ENCODE data around the gene DQX1.

Gene DQX1

DNA sequence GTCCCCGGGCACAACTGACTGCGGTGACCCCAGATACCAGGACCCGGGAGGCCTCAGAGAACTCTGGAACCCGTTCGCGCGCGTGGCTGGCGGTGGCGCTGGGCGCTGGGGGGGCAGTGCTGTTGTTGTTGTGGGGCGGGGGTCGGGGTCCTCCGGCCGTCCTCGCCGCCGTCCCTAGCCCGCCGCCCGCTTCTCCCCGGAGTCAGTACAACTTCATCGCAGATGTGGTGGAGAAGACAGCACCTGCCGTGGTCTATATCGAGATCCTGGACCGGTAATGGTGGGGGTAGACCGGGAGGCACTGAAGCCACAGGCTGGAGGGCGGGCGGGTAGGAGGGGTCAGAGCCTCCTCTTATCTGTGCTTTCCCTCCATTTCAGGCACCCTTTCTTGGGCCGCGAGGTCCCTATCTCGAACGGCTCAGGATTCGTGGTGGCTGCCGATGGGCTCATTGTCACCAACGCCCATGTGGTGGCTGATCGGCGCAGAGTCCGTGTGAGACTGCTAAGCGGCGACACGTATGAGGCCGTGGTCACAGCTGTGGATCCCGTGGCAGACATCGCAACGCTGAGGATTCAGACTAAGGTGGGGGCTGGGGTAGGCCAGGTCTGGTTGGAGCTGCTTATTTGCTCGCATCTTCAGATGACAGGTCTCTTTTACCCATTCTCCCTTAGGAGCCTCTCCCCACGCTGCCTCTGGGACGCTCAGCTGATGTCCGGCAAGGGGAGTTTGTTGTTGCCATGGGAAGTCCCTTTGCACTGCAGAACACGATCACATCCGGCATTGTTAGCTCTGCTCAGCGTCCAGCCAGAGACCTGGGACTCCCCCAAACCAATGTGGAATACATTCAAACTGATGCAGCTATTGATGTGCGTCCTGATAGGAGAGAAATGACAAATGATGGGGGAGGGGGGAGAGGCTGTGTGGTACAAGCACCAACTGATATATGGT, 4.5 kb upstream of the DQX1 start:
- no peak for DNase-seq

DNA sequence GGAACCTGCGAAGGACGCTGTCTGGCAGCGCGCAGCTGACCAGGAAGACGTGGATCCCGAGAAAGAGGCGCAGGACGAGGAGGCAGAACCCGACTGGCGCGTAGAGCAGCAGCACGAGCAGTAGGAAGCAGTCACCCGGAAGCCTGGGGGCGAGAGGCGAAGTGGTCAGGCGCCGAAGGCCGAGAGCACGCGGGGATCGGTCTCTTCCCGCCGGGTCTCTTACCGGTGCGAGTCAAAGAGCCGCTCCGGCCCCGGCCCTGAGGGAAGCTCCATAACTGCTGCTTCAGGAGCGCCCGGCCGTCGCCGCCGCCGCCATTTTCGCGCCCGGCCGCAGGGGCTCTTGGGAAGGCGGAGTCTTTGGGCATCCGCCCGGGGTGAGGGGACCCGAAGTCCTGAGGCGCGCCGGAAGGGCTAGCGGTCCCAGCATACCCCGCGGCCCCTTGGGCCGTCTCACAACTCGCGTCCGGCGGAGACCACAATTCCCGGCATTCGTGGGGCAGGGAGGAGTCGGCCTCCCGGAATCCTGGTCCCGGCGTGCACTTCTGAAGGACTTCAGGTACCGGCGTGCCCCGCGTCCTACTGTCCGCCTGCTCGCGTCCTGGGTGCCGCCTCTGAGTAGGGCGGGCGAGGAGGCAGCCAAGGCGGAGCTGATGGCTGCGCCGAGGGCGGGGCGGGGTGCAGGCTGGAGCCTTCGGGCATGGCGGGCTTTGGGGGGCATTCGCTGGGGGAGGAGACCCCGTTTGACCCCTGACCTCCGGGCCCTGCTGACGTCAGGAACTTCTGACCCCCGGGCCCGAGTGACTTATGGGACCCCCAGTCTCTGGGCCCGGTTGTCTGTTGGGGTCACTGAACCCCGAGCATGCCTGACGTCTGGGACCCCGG, 3.6 kb upstream of the DQX1 start, which contains the start of the genes AUP1 and HTRA2:
Gene AUP1 (minus strand): TSS at position 350 of the 882 bp plus-strand sequence. CDS start 77 bp downstream, at position 273.
Gene HTRA2 (plus strand): TSS at position 577 of the 882 bp plus-strand sequence. CDS start 74 bp downstream, at position 651.
- peak; percentile 94 for DNase-seq

DNA sequence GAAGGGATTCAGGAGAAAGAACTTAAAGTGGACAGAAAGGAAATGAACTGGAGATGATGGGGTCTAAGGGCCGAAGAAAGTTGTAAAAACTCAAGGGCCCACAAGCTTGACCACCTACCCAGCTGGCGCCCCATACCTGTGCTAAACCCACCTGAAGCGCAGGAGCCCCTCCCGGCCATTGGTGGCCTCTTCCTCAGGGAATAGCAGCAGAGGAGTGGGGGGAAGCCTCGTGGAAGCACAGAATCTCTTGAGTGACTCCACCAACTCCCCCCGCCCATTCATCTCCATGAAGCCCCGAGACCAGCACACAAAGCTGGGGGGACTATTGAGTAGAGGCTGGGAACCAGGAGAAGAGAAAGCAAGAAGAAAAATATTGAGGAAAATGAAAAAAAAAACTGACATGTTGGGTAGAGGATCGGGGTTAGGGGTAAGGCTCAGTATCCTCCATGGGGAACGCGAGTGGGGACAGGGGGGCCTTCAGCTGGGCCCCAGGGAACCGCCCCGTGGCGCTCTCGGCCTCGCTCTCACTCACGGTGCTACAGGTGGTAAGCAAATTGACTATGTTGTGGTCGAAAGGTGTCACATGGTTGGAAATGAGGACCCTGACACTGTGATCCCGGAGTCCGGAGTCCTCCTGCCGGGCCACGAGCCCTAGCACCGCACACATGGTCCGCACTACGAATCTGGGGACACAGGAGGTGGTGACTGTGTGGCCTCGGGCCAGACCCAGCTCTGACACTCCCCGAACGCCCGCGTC, 2.7 kb upstream of the DQX1 start:
- DNase-seq = no peak

DNA sequence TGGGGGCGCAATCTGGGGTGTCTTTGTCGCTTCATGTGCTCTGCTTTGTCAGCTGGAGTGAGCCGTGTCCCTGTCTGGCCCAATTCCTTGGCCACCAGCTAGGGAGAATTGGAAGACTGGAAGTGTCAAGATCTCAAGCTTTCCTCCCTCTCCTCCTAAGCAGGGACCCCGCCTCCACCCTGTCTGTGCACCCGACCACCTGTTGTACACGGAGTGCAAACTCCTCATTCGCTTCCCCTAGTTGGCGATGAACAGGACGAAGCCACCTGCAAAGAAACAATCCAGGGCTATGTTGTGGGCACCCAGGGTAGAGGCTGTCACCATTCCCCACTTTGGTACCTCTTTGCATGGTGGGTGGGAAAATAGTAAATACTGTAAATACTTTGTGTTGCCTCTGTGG, 1.7 kb upstream of the DQX1 start:
- no peak for DNase-seq

DNA sequence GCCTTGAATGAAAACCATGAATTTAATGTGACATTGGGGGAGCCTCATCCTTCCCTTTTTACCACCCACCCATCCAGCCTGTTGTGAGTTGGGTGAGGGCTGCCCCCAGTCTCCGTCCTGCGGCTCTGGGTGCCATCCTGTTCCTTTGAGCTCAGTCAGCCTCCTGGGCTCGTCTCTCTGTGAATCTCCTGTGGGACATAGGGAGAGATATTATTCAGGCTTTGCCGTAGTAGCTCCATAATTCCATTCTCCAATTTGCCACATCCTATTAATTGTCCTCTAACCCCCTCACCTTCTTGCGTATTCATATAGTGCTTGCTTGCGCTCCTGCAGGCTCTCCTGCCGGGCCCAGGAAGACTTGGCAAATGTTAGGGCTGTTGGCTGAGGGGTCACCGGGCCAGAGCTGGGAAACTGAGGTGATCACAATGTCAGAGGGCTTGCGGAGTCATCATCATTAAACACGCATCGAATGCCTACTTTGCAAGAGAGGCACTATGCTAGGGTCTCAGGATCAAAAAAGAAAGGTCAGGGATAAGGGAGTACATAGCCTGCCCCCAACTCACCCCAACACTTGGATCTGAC, 709 bp upstream of the DQX1 start:
- no peak for DNase-seq

DNA sequence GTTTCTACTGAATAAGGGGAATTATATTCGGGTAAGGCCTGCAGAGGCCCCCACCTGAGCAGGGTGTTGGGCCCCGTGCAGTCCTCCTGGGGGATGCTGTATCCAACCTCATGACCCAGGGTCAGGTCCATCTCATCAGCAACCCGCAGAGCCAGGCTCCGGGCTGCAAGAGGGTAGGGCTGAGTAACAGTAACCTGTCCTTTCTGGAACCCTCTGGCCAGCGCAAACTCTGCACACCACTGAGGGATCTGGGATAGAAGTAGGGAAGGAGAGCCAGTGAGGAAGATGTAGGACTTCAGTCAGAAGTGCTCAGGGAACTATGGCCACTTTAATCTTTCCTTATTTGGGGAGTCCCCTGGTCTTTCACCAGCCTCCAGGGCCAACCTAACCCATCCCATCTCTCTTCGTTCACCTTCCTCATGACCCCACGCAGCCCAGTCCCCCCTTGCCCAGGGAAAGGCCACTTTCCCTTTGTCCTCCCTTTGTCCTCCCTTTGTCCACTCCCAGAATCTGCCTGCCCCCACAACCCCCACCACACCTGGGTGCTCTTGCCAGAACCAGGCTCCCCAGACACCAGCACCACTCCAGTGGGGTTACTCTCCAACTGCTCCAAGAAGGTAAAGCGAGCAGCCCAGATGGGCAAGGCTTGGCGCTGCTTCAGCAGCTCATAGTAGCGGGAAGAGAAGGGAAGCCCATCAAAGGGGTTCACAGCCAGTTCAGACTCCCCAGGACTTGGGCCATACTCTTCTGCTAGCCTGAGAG, 895 bp downstream of the DQX1 start:
- DNase-seq = no peak

DNA sequence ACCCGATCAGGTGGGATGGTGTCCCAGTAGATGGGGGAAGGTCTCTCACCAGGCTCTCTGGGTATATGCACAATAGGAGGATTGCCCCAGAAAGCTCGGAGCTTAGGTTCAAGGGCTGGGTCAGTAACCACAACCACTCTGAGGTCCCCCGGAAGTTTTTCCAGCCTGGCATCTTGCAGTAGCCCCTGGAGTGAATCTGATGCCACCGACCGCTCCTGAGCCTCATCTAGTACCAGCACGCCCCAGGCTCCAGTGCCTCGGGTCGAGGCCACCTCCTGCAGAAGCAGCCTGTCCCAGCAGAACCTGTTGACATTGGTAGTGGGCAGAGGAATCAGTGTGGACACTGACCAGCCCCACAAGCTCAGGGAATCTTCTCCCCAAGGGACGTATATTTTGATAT, 2.0 kb downstream of the DQX1 start:
- no peak for DNase-seq

DNA sequence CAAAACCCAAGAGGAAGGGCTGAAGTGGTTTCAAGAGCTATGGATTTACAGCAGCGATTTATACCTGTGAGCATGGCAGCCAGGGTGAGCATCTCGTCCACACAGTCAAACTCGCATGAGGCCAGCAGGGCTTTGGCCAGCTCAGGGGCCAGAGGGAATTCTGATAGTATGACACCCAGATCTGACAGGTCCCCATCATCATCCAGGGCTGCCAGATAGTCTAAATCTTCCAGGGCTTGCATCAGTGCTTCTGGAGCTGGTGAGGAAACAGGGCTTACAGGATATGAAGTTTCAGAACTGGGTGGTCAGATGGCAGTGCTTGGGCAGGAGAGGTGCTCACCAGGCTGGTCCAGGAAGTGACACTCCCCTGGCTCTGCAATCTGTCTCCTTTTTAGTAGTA, 3.5 kb downstream of the DQX1 start:
- DNase-seq = no peak

DNA sequence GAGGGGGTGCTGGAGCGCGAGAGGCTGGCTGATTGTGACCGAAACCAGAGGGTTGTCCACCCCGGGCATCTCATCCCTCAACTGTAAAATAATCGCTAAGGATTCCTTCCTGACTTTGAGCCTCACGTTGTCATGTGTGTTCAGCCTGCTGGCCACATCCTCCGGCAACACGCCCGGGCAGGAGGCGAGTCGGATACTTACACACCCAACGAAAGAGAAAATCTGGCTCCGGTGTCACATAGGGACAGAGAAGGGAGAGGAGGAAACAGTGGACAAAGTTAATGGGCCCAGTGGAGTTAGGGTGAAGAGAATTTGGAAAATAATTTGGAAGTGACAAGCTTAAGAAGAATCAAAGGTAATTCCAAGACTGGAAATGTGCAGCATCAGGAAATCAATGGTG, 9.4 kb downstream of the DQX1 start:
- DNase-seq = no peak

DNA sequence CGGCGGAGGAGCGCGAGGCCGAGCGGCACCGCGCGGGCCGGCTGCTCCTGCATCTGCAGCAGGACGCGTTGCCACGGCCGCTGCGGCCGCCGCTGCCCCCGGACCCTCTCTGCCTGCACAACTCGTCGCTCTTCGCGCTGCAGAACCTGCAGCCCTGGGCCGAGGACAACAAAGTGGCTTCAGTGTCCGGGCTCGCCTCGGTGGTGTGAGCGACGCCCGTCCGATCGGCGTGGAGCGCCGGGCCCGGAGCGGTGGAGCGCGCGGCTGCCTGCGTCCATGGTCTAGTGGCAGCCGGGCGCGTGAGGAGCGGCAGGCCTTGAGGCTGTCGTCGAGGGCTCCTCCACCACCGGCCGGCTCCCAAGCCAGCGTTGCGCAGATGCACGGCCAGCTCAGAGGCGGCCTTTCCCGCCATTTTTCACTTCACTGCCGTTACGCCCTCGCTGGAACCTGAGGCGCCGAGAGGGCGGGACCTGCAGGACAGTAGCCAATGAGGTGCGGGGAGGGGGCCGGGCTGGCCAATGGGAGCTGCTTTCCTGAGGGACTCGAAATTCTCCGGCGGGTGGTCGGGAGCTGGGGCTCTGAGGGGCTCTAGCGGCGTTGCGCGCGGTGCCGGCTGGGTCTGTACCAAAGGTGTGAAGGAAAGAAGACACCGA, 9.9 kb downstream of the DQX1 start:
- DNase-seq = no peak

DNA sequence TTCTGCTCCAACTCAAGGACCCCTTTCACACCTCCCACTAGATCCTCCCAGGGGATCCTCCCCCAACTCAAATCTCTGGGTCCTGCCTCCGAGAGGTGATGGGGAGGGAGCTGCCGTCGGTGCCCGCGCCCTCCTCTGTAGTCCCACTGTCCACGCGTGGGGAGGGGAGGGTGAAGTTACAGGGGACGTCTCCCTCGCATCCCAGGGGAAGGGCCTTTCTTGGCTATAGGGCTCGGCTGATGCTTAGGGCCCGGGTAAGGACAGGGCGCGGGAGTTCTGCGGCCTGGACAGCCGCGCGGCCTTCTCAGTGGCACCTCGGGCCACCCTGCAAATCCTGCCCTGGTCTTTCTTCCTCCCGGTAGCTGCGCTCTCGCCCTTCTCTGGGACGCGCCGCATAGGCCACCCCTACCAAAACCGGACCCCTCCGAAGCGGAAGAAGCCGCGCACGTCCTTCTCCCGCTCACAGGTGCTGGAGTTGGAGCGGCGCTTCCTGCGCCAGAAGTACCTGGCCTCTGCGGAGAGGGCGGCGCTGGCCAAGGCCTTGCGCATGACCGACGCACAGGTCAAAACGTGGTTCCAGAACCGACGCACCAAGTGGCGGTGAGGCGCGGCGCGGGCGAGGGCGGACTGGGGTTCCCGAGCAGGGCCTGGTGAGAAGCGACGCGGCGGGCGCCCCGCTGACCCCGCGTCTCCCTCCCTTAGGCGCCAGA, 10.6 kb downstream of the DQX1 start:
- no peak for DNase-seq

DNA sequence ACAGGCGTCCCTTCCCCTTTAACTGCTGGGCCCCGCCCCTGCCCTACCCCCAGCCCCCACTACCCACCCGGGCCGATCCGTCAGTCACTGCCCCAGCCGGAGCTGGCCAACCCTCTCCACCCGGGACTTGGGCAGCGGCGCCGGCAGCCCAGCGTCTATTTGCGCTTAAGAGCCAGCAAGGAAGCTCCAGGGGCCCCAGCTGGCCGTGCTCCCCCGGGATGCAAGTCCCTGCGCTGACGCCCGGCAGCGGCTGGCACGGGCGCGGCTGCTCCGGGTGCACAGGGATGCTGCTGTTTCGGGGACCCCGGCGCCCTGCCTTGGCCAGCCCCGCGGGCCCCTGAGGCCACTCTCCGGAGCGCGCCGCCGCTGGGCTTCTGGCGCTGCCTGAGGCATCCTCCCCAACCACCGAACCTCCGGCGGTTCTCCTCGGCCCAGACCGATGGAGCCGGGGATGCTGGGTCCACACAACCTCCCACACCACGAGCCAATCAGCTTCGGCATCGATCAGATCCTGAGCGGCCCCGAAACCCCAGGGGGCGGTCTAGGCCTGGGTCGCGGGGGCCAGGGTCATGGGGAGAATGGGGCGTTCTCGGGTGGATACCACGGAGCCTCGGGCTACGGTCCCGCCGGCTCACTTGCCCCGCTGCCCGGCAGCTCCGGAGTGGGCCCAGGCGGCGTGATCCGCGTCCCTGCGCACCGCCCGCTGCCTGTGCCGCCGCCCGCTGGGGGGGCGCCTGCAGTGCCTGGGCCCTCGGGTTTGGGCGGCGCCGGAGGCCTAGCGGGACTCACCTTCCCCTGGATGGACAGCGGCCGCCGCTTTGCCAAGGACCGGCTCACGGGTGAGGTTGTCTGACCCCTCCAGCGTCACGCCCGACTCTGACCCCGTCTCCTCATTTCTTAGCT, 11.4 kb downstream of the DQX1 start, which contains the start of gene TLX2:
Gene TLX2 (plus strand): TSS at position 83 of the 903 bp plus-strand sequence. CDS start 357 bp downstream, at position 440.
- no peak for DNase-seq

DNA sequence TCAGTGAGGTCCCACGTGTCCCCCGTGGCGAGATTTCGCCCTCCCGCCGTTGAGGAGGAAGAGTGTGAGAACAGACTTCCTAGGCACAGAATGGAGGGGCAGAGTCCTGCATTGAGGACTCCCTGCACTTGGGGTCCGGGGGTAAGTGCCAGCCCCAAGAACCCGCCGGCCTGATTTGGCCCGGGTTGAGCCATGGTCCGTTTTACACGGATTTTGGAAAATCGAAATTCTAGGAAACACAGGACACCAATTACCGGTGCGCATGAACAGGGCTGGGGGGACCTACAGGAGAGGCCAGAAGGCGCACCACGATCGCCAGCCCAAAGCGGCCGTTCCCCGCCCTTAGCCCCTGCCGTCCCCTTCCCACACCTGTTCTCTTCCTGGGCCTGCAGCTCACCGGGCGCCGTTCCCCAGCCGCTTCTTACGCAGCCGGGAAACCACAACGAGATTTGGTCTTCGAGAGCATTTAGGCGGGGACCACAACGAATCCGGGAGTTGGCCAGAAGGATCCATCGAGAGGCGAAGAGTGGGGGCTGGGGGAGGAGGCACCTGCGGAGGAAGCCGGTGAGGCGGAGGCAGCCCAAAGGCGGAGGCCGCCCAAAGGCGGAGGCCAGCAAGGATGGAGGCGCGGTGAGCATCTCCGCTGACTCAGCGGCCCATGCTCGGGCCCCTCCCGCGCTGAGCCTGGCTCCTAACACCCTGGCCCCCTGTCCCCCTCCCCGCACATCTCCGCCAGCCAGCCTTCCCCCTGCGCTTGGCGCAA, 12.2 kb downstream of the DQX1 start:
- no peak for DNase-seq

DNA sequence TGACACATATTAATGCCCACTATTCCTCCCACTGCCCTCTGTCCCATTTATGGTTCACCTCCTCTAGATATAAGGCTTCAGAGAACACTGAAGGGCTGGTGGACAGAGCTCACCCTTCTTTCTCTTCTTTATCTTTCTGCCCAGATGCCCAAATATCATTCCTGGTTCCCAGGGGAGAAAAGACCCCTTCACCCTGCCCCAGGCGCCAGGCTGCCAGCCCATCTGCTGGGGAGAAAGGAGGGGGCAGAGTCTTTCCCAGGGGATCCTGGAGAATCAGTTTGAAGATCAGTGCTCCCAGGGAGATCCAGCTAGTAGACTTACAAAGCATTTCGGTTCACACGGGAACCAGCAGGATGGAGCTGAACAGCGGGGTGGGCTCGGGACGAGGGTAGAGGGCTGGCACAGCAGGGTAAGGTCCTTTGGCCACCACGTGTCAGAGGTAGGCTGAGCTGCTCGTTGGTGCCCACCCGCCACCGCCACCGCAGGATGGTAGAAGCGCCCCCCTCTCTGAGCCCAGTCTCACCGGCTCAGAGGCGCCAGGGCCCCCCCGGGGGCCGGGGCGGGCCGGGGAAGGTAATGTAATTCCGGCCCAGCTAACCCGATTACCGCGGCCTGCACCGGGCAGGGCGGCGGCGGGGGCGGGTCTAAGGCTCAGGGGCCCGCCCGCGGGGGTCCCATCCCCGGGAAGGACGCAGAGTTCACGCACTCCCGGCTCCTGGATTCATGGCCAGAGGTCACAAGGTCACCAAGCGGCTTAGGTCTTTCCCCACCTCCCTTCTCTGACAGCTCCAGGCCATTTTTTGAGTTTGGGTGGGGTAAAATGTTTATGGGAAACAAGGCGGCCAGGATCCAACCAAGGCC, 13.1 kb downstream of the DQX1 start:
- no peak for DNase-seq

DNA sequence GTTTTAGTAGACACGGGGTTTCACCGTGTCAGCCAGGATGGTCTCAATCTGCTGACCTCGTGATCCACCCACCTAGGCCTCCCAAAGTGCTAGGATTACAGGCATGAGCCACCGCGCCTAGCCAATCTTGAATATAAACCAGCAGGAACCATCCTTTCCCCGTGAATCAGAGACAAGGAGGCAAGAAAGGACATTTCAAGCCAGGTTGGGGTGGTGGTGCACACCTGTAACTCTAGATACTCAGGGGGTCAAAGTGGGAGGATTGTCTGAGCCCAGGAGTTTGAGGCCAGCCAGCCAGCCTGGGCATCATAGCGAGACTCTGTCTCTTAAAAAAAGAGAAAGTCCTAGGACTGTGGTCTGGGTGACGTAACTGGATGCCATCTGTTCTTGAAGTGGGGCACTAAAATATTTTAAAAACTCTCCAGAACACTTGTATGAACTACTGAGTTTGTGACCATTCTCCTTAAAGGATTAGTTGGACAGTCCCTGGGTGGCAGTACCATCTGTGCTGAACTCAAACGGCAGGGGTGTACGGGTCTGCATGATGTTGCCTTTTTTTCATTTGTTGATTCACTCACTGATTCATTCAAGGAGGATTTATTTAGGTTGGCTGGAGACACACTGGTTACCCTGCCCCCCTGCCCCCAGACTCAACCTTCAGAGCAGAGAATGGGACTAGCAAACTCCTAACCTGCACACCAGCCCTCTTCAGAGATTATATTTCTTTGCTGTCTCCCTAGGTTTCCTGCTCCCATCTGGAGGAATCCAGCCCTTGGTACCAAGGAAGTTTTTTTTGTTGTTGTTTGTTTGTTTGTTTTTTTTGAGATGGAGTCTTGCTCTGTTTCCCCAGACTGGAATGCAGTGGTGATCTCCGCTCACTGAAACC, 14.7 kb downstream of the DQX1 start:
- DNase-seq = no peak

DNA sequence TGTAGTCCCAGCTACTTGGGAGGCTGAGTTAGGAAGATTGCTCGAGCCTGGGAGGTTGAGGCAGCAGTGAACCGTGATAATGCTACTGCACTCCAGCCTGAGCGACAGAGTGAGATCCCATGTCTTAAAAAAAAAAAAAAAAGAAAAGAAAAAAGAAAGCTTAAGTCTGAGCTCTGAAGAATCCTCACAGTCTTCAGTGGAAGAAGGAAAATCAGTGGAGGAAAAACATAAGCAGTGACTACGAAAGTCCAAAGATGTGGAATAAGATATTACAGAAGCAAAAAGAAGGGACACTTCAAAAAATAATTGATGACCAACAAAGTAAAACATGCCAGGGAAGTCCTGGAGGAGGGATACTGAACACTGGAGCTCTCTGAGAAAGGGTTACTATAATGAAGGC, 15.8 kb downstream of the DQX1 start:
- no peak for DNase-seq
